Lung (tissue), 12 donors: ENCODE data around the gene ZNF236. TPM values are rescaled to one million over a fixed set of nuclear protein-coding genes. Genes with fewer than 3 reads are reported as not detected.

ENCODE experiments used
- ATAC-seq: fragments of 200-7000 bp; cut with Tn5 transposase; one replicate; pipeline ENCODE4 v1.9.1; 2020; ENCODE audit warnings: moderate number of reproducible peaks; ENCODE audit not compliant: insufficient read depth, low FRiP score
- DNase-seq, 3 donors: peaks; one replicate each; pipeline ENCODE4 v3.0.0-alpha.2; 2013 to 2017
- H3K27ac ChIP-seq, 2 donors: one replicate each; pipeline ENCODE4 v1.5.1; 2013; ENCODE audit warnings: mild to moderate bottlenecking in 2 of 2, moderate library complexity in 2 of 2, control low read depth in 1 of 2, inconsistent platforms in 1 of 2, low read depth in 1 of 2, low read length in 1 of 2
- H3K27me3 ChIP-seq, 3 donors: one replicate each; pipeline ENCODE4 v1.5.1; 2013; ENCODE audit warnings: low read length in 2 of 3; ENCODE audit not compliant: control insufficient read depth in 3 of 3, insufficient read depth in 3 of 3
- H3K36me3 ChIP-seq, 4 donors: one replicate each; pipeline ENCODE4 v1.5.1; 2013; ENCODE audit warnings: low read length in 4 of 4, mild to moderate bottlenecking in 1 of 4, moderate library complexity in 1 of 4; ENCODE audit not compliant: control insufficient read depth in 4 of 4, insufficient read depth in 4 of 4
- H3K4me1 ChIP-seq, 5 donors: one replicate each; pipeline ENCODE4 v1.5.1; 2013; ENCODE audit warnings: low read length in 5 of 5, mild to moderate bottlenecking in 2 of 5, moderate library complexity in 1 of 5; ENCODE audit not compliant: control insufficient read depth in 5 of 5, insufficient read depth in 5 of 5
- H3K4me3 ChIP-seq: one replicate; pipeline ENCODE4 v1.5.1; 2013; ENCODE audit warnings: mild to moderate bottlenecking, control low read depth, moderate library complexity
- H3K9ac ChIP-seq, 2 donors: one replicate each; pipeline ENCODE4 v1.5.1; 2013; ENCODE audit warnings: low read length in 2 of 2, control low read depth in 1 of 2; ENCODE audit not compliant: insufficient read depth in 1 of 2
- H3K9me3 ChIP-seq, 4 donors: one replicate each; pipeline ENCODE4 v1.5.1; 2013; ENCODE audit warnings: low read length in 3 of 4, mild to moderate bottlenecking in 1 of 4, moderate library complexity in 1 of 4; ENCODE audit not compliant: control insufficient read depth in 4 of 4, insufficient read depth in 3 of 4
- WGBS, 2 donors: extraction: QIAGEN DNeasy Blood & Tissue Kit; methylation state at CpG; one replicate each; pipeline ENCODE4 v1.1.7; 2013; 5-methylcytosine and 5-hydroxymethylcytosine counted together
- polyA plus RNA-seq, 2 donors: library from polyadenylated mRNA; stranded (reverse); fragments of 200-250 nt; gene quantifications; one replicate each; pipeline ENCODE4 v1.2.1, GENCODE V29; 2013
- total RNA-seq, 2 donors: library from RNA; depleted of rRNA in 1 of 2; stranded (reverse); fragments of >200 nt in 1 of 2; gene quantifications; one replicate each; pipeline ENCODE4 v1.2.1, GENCODE V29; 2014 to 2021
- TF ChIP-seq, protein P1 (sequence below): IDR thresholded peaks from 2 replicates; pipeline ENCODE4 v1.5.1; 2012; ENCODE audit warnings: mild to moderate bottlenecking; ENCODE audit errors: control extremely low read depth, extremely low read depth
- donor health status: control.
- donor health status: control.
- donor health status: Bipolar disorder and iron deficiency.
- donor health status: healthy.
- donor health status: DM: yes; HTN: yes; CAD: no.

The ZNF236 gene
- total and polyA plus RNA-seq, 4 donors, result 2.4 to 23.1 (median 8.8) TPM

DNA sequence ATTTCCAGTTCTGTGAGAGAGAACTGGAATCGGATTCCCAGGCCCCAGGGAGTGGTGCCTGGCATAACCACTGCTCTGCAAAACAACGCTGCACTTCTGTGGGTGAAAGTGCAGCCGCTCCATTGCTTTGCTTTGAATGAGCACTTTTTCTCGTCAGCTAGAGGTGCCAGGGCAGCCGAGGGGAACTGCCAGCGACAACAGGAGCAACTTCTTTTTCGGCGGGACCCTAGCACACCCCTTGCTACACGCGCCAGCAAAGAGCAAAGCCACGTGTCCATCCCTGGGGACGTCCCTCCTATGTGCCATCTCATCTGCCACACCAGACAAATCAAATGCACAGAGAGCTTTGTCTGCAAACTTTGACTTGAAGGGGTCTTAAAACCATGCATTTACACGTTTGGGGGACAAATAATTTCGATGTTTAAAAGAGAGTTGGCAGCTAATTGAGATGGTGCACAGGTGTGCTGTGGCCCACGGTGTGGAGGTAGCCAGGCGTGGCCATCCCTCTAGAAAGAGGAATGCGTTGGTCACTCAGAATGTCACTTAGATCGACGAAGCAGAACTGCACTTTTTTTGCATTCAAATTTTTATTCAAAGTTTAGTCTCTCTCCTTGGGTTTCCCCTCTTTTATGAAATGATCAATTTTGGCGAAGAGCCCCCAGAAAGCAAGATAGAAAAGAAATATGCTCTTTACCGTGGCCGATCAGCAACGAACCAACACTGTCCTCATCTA, 158.5 kb downstream of the ZNF236 start:
- Histone ChIP-seq H3K27ac (no peak overlapping the region), H3K36me3 (no peaks in the 10 kb centered on the region), H3K27me3 (no peaks in the 10 kb centered on the region), H3K4me3 (no peak overlapping the region), H3K9ac (no peak overlapping the region), H3K4me1 (peaks cover 0 to 21% (median 6%) of the 10 kb centered on the region in 5 donors), H3K9me3 (no peaks in the 10 kb centered on the region)
- 84 to 90% methylated on average over 23 of the region's 23 CpGs for WGBS, 2 donors
- no peak for DNase-seq
- TF ChIP-seq, protein P1, sequence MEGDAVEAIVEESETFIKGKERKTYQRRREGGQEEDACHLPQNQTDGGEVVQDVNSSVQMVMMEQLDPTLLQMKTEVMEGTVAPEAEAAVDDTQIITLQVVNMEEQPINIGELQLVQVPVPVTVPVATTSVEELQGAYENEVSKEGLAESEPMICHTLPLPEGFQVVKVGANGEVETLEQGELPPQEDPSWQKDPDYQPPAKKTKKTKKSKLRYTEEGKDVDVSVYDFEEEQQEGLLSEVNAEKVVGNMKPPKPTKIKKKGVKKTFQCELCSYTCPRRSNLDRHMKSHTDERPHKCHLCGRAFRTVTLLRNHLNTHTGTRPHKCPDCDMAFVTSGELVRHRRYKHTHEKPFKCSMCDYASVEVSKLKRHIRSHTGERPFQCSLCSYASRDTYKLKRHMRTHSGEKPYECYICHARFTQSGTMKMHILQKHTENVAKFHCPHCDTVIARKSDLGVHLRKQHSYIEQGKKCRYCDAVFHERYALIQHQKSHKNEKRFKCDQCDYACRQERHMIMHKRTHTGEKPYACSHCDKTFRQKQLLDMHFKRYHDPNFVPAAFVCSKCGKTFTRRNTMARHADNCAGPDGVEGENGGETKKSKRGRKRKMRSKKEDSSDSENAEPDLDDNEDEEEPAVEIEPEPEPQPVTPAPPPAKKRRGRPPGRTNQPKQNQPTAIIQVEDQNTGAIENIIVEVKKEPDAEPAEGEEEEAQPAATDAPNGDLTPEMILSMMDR, result no peak
- no peak for ATAC-seq

DNA sequence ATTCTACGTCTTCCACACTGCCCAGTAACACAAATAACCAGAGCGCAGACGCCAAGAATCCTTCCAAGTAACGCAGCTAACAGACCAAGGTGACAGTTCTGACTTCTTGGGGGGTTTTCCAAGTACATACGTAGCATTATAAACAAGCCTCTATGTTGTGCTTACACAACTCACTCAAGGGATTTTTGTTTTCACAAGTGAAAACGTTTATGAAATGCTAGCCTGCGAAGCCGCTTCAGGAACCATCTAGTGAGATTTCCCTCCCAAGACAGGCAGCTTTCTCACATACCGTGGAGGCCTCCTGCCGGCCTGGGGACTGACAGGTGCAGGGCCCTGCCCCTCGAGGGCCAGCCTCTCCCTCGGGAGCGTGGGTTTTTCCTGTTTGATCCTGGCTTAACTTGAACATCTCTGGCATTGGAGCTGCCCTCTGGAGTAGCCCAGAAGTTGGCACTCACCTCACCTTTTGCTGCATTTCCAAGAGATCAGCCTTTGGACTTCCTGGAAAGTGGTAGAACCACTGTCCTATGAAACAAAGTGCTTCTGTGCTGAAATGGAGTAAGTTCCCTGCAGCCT, 159.1 kb downstream of the ZNF236 start:
- H3K27me3 ChIP-seq, result no peaks in the 10 kb centered on the region
- H3K27ac ChIP-seq, result no peak overlapping the region
- ATAC-seq, result no peak
- no peak for DNase-seq
- TF ChIP-seq, protein P1, result no peak
- H3K9ac ChIP-seq, result no peak overlapping the region
- H3K36me3 ChIP-seq, result no peaks in the 10 kb centered on the region
- H3K4me3 ChIP-seq, result no peak overlapping the region
- peaks cover 0 to 21% (median 6%) of the 10 kb centered on the region in 5 donors for H3K4me1 ChIP-seq
- no peaks in the 10 kb centered on the region for H3K9me3 ChIP-seq
- 75 to 79% methylated on average over 13 of the region's 13 CpGs for WGBS, 2 donors

DNA sequence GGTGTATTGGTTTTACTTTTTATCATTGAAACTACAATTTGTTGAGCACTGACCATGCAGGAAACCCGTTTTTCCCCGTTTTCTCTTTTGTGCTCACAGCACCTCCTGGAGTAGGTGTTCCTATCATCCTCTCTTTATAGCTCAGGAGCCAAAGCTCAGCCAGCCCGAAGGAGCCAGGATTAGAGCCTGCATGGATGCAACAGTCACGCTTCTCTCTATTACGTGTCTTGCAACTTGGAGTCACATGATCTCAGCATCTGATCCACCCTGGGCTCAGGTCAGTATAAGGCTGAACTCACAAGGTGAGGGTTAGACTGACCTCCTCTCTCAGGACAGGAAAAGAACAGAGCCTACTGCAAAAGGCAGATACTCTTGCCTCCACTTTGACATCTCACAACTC, 159.7 kb downstream of the ZNF236 start:
- no peaks in the 10 kb centered on the region for H3K27me3 ChIP-seq
- H3K27ac ChIP-seq, result no peak overlapping the region
- H3K9me3 ChIP-seq, result no peaks in the 10 kb centered on the region
- H3K9ac ChIP-seq, result no peak overlapping the region
- TF ChIP-seq, protein P1, result no peak
- H3K4me1 ChIP-seq, result peaks cover 0 to 21% (median 6%) of the 10 kb centered on the region in 5 donors
- H3K4me3 ChIP-seq, result no peak overlapping the region
- 92 to 93% methylated on average over 5 of the region's 5 CpGs for WGBS, 2 donors
- no peak for DNase-seq
- H3K36me3 ChIP-seq, result no peaks in the 10 kb centered on the region
- no peak for ATAC-seq
